ENCODE data around the gene GLI3.

DNA sequence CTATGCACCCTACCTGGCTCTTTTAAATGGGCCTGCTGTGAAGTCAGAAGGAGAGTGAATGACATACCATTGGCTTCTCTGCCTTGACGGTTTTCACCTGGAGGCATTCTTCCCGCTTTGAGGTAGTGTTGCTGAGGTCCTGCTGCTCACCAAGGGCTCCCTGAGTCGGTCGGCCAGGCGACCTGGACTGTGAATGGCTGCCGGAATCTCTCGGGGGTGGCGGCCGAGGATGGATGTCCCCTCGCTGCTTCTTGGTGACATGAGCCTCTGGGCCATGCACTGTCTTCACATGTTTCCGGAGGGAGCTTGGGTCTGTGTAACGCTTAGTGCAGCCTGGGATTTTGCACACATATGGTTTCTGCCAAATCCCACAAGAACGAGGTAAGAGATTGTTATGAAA, 264.7 kb downstream of the GLI3 start:
- TF ChIP-seq, protein P1, sequence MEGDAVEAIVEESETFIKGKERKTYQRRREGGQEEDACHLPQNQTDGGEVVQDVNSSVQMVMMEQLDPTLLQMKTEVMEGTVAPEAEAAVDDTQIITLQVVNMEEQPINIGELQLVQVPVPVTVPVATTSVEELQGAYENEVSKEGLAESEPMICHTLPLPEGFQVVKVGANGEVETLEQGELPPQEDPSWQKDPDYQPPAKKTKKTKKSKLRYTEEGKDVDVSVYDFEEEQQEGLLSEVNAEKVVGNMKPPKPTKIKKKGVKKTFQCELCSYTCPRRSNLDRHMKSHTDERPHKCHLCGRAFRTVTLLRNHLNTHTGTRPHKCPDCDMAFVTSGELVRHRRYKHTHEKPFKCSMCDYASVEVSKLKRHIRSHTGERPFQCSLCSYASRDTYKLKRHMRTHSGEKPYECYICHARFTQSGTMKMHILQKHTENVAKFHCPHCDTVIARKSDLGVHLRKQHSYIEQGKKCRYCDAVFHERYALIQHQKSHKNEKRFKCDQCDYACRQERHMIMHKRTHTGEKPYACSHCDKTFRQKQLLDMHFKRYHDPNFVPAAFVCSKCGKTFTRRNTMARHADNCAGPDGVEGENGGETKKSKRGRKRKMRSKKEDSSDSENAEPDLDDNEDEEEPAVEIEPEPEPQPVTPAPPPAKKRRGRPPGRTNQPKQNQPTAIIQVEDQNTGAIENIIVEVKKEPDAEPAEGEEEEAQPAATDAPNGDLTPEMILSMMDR (IDR thresholded peaks at IDR 0.05): no peak
- TF ChIP-seq POLR2A (IDR thresholded peaks at IDR 0.05): no peak
